GM12801 (cell line): Measurements from ENCODE around the gene SPTAN1.

Source experiments
- TF ChIP-seq, protein P1 (sequence below): IDR thresholded peaks from one replicate; pipeline ENCODE4 v1.5.1; 2011; ENCODE audit warnings: control low read depth; ENCODE audit not compliant: insufficient read length; ENCODE audit errors: extremely low read depth

Gene SPTAN1

DNA sequence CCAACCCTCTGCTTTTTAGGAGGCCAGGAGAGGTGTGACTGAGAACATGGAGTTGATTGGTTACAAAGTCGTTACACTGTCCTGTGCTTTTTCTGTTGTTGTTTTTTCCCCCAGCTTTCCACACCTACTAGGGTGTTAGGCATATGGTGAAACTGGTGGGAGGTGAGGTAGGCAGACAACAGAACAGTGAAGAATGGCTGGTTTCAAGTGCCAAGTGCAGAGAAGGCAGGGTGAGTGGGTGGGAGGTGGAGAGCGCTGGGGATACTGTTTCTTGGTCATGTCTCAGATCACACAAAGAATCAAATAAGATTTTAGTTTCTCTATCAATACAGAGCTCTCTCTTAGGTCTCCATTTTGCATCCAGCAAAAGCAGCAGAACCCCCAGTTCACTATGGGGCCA, 2.2 kb upstream of the SPTAN1 start:
- TF ChIP-seq, protein P1, sequence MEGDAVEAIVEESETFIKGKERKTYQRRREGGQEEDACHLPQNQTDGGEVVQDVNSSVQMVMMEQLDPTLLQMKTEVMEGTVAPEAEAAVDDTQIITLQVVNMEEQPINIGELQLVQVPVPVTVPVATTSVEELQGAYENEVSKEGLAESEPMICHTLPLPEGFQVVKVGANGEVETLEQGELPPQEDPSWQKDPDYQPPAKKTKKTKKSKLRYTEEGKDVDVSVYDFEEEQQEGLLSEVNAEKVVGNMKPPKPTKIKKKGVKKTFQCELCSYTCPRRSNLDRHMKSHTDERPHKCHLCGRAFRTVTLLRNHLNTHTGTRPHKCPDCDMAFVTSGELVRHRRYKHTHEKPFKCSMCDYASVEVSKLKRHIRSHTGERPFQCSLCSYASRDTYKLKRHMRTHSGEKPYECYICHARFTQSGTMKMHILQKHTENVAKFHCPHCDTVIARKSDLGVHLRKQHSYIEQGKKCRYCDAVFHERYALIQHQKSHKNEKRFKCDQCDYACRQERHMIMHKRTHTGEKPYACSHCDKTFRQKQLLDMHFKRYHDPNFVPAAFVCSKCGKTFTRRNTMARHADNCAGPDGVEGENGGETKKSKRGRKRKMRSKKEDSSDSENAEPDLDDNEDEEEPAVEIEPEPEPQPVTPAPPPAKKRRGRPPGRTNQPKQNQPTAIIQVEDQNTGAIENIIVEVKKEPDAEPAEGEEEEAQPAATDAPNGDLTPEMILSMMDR = no peak

DNA sequence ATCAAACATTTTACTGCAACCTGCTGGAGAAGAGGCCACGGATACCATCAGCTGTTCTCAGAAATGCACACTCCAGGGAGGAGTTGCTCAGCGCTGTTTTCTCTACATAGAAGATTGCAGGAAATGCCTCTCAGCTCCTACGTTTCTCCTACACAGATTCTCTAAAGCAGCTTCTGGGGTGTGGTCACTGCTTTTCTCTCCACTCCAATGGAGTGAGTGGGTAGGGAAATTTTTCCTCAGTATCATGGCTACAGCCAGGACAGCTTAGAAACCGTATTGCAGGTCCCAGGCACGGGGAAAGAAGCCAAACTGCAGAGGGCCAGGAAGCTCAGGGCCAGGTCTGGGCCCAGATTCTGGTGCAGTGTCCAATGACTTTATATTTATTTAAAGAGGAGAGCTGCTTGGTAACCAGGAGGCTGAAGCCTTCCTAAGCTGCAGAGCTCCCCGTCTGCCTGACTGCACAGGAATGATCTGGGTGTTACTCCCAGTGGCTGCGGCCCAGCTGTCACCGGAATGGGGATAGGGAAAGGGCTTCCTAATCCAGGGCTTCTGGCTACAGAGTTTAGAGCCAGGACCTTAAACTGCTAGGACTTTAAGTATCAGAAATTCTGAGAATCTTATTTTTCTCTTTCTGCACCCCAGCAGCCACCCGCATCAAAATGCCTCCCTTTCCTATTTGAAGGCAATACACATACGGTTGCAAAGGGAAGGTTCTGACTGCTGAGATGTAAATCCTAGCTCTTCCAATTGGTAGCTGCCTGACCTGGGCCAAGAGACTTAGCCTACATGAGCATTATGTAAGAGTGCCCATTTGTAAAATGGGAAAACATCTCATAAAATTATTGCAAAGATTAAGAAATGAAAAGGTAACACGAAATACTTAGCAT, 1.4 kb upstream of the SPTAN1 start:
- TF ChIP-seq, protein P1 = no peak

DNA sequence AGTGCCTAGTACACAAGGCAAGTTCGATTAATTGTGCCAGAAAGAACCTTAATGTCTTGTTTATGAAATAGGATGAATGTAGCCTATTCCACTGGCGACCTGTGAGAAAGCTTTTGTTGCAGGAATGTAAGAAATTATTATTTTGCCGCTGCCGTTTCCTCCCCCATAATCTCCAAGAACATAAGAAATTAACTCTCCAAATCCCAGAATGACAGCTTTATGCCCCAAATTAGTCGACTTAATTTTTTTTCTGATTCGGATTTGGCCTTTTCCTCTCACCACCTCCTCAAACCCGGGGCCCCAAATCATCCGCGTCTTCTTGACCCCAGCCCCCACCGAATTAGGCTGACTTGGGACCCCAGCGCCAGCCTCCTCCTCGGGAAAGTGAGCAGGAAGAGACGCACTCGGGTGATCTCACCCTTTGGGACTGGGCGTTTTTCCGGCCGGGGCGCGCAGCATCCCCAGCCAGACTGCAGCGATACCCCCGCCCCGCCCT, 682 bp upstream of the SPTAN1 start:
- TF ChIP-seq, protein P1 = no peak

DNA sequence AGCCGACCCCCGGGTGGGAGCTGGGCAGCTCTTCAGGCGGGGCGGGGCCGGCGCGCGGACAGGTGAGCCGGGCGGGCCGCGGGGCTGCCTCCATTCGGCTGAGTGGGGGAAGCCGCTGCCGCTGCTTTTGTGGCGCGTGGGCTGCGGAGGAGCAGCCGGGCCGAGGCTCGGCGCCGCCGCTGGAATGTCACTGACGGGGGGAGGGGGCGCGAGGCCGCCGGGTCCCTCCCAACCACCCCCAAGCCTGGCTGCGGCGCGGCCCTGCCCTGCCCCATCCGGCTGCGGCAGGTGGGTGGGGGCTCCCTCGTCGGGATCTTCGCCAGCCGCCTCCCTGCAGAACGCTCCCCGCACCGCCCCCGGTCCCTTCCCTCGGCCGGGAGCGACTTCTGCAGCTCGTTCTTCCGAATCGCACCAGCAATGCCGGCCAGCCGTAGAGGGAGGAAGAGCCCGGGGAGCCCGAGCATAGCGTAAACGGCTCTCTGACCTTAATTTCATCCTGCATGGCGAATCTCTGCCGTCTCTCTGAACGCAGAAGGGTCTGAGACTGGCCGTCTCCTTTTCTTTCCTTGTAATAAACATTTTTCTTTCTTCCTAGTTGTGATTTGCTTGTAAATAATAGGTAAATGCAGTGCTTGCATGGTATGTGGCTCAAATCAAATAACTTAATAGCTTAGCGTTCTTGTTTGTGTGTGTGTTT, 505 bp downstream of the SPTAN1 start:
- TF ChIP-seq, protein P1 = no peak

DNA sequence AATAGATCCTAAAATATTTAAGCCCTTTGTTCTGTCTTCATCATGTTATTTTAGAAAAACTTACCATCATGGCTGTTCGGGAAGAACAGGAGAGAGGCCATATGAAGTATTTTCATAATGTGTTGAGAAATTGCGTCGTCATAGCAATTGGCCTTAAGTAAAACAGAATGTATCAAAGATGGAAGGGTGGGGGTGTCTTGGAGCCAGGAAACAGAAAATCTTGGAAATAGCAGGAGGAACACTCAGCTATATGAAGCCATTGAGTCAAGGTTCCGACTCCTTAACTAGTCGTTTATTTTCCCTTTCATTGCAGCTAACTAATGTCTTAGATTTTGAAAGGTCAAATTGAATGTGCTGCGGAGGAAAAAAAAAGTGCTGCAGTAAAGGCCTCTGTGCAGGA, 1.3 kb downstream of the SPTAN1 start:
- TF ChIP-seq, protein P1 = no peak

DNA sequence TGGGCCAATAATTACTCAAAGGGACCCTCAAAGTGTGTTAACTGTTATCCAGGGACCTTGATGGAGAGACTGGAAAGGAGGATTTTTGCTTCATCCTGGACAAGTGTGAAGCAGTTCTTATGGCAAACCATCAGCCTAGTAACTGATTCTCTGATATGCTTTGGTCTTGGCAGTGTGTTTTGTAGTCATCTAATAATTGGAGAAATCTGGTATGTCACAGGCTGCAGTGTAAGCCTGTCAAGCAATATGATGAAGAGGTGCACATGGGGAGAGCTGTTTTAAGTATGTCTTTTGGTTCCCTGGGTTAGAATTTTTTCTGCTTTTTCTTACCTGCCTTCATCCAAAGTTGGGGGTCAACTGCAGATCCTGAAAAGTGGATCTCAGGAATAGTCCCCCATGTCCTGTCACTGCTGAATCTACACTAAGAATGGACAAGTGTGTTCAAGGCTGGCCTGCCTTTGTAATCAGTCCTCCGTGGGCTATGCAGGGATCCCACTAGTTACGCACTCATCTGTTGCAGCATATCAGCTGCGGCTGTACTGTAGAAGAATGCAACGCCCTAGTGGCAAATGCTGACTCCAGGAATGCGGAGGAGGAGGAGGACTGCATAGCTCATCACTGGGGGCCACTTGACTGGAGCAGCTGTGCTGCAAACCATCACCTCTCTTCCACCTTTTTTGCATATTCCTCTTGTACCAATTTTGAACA, 1.9 kb downstream of the SPTAN1 start:
- TF ChIP-seq, protein P1 = no peak

DNA sequence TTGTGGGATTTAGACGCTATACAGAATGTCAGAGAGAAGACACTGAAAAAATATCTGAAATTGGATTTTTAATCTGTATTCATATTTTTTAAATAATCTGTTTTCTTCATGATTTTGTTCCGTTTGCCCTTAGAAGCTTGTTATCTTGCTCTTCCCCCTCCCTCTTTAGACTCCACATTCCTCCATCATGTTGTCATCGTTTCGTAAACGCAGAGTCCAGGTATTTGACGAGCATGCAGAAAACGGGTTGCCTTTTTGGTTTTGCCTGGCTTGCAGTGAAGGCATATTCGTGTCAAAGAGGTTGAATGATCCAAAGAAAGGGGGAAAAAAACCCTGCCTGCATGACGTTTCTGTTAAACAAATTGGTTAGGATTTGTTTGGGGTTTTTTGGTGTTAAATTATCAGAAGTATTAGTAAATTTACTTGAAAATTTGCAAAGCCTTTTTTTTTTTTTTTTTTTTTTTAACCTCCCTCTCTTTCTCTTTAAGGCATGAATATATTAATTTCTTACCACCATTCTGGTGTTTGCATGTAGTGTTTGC, 2.9 kb downstream of the SPTAN1 start:
- TF ChIP-seq, protein P1 = no peak
